Esophagus squamous epithelium (tissue), 5 donors: ENCODE measurements around the gene GPBP1L1. TPM values are rescaled to one million over a fixed set of nuclear protein-coding genes. Genes with fewer than 3 reads are reported as not detected.
"Not testable (repeated sequence)": the region's sequence is repeated elsewhere in the genome, so short reads cannot be mapped to it uniquely, and the experiment has no call there.

Experiments used
- DNase-seq: peaks from one replicate; lab custom pipeline; 2025; lab: John Stamatoyannopoulos, UW
- H3K27ac ChIP-seq, 4 donors: fragments of 200-600 bp; sonication (generic); one replicate each; pipeline ENCODE4 v1.5.1; 2016 to 2019; ENCODE audit warnings: mild to moderate bottlenecking in 1 of 4
- H3K27me3 ChIP-seq, 4 donors: fragments of 200-600 bp; sonication (generic); 1 replicate in 3 of 4; 2 replicates in 1 of 4; pipeline versions ENCODE4 v1.5.1 to v1.6.0; 2017 to 2021; ENCODE audit warnings: antibody characterized with exemption in 1 of 4
- H3K36me3 ChIP-seq, 3 donors: fragments of 200-600 bp; sonication (generic); one replicate each; pipeline ENCODE4 v1.5.1; 2016 to 2019
- H3K4me1 ChIP-seq, 3 donors: fragments of 200-600 bp; sonication (generic); one replicate each; pipeline ENCODE4 v1.5.1; 2017 to 2019
- H3K4me3 ChIP-seq, 4 donors: fragments of 200-600 bp; sonication (generic); 1 replicate in 3 of 4; 2 replicates in 1 of 4; pipeline ENCODE4 v1.5.1; 2016 to 2019; ENCODE audit warnings: mild to moderate bottlenecking in 2 of 4, moderate library complexity in 1 of 4
- H3K9me3 ChIP-seq, 3 donors: fragments of 200-600 bp; sonication (generic); one replicate each; pipeline ENCODE4 v1.5.1; 2016 to 2019
- POLR2A ChIP-seq, 4 donors: fragments of 450-650 bp; IDR thresholded peaks; one replicate each; pipeline ENCODE4 v1.6.1; 2017; ENCODE audit warnings: antibody characterized with exemption in 4 of 4, mild to moderate bottlenecking in 4 of 4, moderate library complexity in 3 of 4
- WGBS, 2 donors: methylation state at CpG; one replicate each; pipeline ENCODE4 v1.1.5; 2018; 5-methylcytosine and 5-hydroxymethylcytosine counted together
- intact Hi-C: fragments of 100-400 bp; cut with DNase I; formaldehyde crosslinking; loops from one replicate; pipeline ENCODE4 v1.15.0; 2022
- total RNA-seq, 4 donors: library from RNA; depleted of rRNA; stranded (reverse); fragments of >200 nt; gene quantifications; one replicate each; pipeline ENCODE4 v1.1.0, GENCODE V29; 2016
- TF ChIP-seq, protein P1 (sequence below), 6 experiments: fragments of 450-650 bp in 4 of 6; fragments of 200-600 bp in 2 of 6; sonication (generic) in 2 of 6; IDR thresholded peaks; one replicate each; pipeline ENCODE4 v1.5.1; 2016 to 2019; ENCODE audit warnings: antibody characterized with exemption in 6 of 6, mild to moderate bottlenecking in 4 of 6, moderate library complexity in 4 of 6
- donor health status: DM: yes; HTN: yes; CAD: no.

Gene GPBP1L1
- total RNA-seq, 4 donors from 2014 or later = 67.3 to 139 (median 97.7) TPM

DNA sequence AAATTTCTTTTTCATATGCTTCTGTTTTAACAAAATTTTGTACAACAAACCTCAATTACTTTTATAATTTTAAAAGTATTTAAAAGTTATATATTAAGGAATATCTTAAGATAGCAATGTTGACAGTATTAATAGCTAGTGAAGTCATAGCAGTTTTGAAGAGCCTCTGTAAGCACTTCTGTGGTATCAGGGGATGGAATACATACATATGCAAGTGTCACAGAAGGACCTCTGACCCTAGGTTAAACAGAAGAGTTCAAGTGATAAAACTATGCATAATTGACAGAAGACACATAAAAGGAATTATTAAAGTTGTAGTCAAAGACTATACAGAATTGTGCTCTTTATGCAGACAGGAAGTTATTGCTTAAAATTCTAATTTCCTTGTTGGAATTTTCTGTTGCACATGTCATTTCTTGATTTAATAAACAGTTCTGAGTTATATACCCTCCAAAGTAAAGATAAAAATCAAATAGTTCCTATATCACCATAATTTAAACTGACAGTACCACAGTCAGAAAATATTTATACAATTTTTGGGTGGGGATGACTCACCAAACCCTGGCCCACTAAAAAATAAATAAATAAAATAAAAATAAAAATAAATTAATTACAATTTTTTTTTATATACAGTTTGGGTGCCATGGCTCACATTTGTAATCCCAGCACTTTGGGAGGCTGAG is 37.1 kb upstream of the GPBP1L1 start:
- TF ChIP-seq, protein P1, sequence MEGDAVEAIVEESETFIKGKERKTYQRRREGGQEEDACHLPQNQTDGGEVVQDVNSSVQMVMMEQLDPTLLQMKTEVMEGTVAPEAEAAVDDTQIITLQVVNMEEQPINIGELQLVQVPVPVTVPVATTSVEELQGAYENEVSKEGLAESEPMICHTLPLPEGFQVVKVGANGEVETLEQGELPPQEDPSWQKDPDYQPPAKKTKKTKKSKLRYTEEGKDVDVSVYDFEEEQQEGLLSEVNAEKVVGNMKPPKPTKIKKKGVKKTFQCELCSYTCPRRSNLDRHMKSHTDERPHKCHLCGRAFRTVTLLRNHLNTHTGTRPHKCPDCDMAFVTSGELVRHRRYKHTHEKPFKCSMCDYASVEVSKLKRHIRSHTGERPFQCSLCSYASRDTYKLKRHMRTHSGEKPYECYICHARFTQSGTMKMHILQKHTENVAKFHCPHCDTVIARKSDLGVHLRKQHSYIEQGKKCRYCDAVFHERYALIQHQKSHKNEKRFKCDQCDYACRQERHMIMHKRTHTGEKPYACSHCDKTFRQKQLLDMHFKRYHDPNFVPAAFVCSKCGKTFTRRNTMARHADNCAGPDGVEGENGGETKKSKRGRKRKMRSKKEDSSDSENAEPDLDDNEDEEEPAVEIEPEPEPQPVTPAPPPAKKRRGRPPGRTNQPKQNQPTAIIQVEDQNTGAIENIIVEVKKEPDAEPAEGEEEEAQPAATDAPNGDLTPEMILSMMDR (IDR thresholded peaks at IDR 0.05) = no peak
- TF ChIP-seq POLR2A (IDR thresholded peaks at IDR 0.05) = no peak
- intact Hi-C loops = no loop called here
- no peaks in the 10 kb centered on the region for H3K4me1 ChIP-seq
- no peak overlapping the region for H3K4me3 ChIP-seq
- no peak for DNase-seq
- H3K9me3 ChIP-seq = no peaks in the 10 kb centered on the region
- H3K27me3 ChIP-seq = no peaks in the 10 kb centered on the region
- H3K36me3 ChIP-seq = peaks cover 0 to 46% (median 0%) of the 10 kb centered on the region in 3 donors
- H3K27ac ChIP-seq = no peak overlapping the region

DNA sequence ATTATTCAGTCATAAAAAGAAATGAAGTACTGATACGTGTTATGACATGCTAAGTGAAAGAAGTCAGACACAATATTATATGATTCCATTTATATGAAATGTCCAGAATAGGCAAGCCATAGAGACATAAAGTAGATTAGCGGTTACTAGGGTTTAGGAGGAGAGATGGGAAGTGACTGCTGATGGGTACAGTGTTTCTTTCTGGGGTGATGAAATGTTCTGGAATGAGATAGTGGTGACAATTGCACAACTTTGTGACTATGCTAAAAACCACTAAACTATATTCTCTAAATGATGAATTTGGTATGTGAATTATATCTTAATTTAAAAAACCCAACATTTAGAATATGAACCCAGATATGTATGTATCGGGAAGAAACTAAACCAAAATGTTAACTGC is 36.5 kb upstream of the GPBP1L1 start:
- DNase-seq = no peak
- intact Hi-C loops = no loop called here
- Histone ChIP-seq H3K36me3 (peaks cover 0 to 47% (median 0%) of the 10 kb centered on the region in 3 donors), H3K27ac (no peak overlapping the region), H3K27me3 (no peaks in the 10 kb centered on the region), H3K4me1 (no peaks in the 10 kb centered on the region), H3K9me3 (no peaks in the 10 kb centered on the region), H3K4me3 (no peak overlapping the region)
- 87 to 89% methylated on average over 3 of the region's 3 CpGs for WGBS, 2 donors
- no peak for TF ChIP-seq POLR2A (IDR thresholded peaks at IDR 0.05)
- TF ChIP-seq, protein P1 (IDR thresholded peaks at IDR 0.05) = no peak

DNA sequence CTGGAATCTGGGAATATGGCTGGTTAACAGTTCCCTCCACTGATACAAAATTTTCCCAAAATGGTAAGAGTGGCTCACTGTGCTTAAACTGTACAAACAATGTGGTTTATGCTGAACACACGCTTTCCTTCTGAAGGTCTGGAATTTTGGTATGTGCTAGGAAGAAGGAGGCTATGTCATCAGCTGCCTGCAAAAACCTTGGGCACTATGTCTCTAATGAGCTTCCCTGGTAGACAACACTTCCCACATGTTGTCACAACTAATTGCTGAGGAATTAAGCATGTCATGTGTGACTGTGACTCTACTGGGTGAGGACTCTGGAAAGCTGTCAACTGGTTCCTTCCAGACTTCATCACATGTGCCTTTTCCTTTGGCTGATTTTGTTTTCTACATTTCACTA is 34.9 kb upstream of the GPBP1L1 start:
- no peak for DNase-seq
- Histone ChIP-seq H3K4me3 (no peak overlapping the region), H3K27ac (no peak overlapping the region), H3K27me3 (no peaks in the 10 kb centered on the region), H3K36me3 (peaks cover 0 to 46% (median 0%) of the 10 kb centered on the region in 3 donors), H3K9me3 (no peaks in the 10 kb centered on the region), H3K4me1 (no peaks in the 10 kb centered on the region)
- WGBS, 2 donors = 67 to 71% methylated on average over 1 of the region's 1 CpG
- intact Hi-C loops = no loop called here
- no peak for TF ChIP-seq POLR2A (IDR thresholded peaks at IDR 0.05)
- TF ChIP-seq, protein P1 (IDR thresholded peaks at IDR 0.05) = no peak

DNA sequence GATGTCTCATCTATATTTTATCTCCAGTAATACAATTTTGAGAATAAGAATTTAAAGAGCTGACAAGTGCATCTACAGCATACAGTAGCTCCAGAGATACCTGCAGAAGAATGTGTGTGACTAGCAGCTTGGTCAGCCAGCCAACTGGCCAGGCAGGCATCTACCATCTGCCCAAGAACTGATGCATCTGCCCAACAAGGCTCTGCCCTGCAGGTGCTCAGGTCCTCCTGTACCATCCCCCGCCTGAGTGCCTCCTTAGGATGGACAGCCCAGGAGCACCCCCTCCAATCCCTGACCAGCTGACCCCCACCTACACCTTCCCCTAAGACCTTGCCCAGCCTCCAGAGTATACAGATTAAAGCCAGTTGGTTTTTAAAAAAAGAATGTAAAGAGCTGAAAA is 32.0 kb upstream of the GPBP1L1 start:
- Histone ChIP-seq H3K9me3 (no peaks in the 10 kb centered on the region), H3K4me3 (no peak overlapping the region), H3K36me3 (peaks cover 0 to 70% (median 0%) of the 10 kb centered on the region in 3 donors), H3K27ac (no peak overlapping the region), H3K4me1 (no peaks in the 10 kb centered on the region), H3K27me3 (no peaks in the 10 kb centered on the region)
- 89 to 100% methylated on average over 1 of the region's 1 CpG for WGBS, 2 donors
- TF ChIP-seq, protein P1 (IDR thresholded peaks at IDR 0.05) = no peak
- no peak for TF ChIP-seq POLR2A (IDR thresholded peaks at IDR 0.05)
- DNase-seq = no peak
- intact Hi-C loops = no loop called here

DNA sequence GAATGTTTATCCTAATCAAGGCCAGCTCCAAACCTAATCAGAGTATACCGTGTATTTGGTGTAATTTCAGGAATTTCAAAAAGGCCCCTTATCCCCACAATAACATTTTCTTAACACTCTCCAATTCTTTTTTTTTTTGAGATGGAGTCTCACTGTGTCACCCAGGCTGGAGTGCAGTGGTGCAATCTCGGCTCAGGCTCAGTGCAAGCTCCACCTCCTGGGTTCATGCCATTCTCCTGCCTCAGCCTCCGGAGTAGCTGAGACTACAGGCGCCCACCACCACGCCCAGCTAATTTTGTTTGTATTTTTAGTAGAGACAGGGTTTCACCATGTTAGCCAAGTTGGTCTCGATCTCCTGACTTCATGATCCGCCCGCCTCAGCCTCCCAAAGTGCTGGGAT is 31.1 kb upstream of the GPBP1L1 start:
- H3K4me3 ChIP-seq, intact Hi-C loops, H3K9me3 ChIP-seq, H3K27me3 ChIP-seq, H3K27ac ChIP-seq, DNase-seq, H3K4me1 ChIP-seq: not testable (repeated sequence)
- WGBS, 2 donors = 77 to 85% methylated on average over 7 to 8 of the region's 8 CpGs
- H3K36me3 ChIP-seq = peaks cover 0 to 79% (median 0%) of the 10 kb centered on the region in 3 donors
